Measurements from ENCODE around the gene TLK2.

DNA sequence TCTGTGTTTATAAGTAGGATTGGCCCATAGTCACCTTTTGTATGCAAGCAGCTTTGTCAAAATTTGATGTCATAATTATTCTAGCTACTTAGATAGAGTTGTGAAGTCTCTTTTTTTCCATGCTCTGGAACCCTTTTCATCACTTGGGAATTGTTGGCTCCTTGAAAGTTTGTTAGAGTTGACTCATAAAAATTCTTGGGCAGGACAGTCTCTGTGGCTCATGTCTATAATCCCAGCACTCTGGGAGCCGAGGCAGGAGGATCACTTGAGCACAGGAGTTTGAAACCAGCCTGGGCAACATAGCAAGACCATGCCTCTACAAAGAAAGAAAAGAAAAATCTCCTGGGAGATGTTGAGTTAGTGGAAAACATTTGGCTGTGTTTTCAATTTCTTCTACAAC, 103.1 kb downstream of the TLK2 start:
- no peak for TF ChIP-seq POLR2A (IDR thresholded peaks at IDR 0.05)
- TF ChIP-seq, protein P1, sequence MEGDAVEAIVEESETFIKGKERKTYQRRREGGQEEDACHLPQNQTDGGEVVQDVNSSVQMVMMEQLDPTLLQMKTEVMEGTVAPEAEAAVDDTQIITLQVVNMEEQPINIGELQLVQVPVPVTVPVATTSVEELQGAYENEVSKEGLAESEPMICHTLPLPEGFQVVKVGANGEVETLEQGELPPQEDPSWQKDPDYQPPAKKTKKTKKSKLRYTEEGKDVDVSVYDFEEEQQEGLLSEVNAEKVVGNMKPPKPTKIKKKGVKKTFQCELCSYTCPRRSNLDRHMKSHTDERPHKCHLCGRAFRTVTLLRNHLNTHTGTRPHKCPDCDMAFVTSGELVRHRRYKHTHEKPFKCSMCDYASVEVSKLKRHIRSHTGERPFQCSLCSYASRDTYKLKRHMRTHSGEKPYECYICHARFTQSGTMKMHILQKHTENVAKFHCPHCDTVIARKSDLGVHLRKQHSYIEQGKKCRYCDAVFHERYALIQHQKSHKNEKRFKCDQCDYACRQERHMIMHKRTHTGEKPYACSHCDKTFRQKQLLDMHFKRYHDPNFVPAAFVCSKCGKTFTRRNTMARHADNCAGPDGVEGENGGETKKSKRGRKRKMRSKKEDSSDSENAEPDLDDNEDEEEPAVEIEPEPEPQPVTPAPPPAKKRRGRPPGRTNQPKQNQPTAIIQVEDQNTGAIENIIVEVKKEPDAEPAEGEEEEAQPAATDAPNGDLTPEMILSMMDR (IDR thresholded peaks at IDR 0.05), result no peak

All from sigmoid colon (tissue), 3 donors.